ENCODE results near the gene PEF1.
"Not testable (repeated sequence)": the region's sequence is repeated elsewhere in the genome, so short reads cannot be mapped to it uniquely, and the experiment has no call there.

Gene PEF1

DNA sequence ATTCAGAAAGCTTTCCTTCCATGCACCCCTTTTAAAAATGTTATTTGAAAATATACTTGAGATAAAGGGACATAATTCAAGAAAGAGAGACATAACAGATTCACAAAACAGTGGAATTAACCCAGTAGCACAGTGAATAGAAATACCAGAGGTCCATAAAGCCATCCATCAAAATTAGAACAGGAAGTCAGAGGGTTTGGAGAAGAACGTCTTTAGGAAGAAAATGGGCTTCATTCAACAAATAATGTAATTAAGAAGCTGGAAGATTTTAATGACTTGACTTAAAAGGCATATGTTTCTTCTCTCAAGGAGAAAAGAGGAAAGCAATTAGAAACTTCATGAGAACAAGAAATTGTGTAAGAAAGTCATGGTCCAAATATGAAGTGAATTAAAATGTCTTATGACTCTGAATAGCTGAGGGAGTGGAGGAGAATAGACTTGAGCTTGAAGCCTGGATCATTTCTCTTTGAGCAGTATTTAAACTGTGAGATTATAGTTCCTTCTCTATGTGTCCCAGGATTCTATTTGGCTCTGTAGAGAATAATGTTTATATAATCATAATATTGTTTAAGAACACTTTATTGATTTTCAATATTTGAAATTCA lies 35.1 kb downstream of the PEF1 start:
- DNase-seq (ENCODE audit: low spot score): no peak

DNA sequence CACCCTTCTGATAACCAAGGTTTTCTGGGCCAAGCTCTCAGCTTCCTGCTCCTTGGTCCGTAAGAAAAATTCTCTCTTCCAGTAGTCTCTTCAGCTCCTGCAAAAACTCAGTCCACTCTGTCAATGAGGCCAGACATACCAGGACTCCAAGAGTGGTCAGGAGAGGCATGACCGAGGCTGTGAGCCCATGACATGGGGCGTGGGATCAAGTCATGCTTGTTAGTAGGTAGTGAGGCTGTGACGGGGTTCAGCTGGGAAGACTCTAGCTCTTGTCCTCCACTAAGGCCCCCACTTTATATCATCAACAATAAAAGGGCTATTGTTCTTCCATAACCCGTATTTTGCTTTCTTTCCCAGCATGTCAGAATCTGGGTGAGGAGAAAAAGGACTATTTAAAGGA lies 37.3 kb downstream of the PEF1 start:
- peak; percentile 44 for DNase-seq (ENCODE audit: low spot score)

DNA sequence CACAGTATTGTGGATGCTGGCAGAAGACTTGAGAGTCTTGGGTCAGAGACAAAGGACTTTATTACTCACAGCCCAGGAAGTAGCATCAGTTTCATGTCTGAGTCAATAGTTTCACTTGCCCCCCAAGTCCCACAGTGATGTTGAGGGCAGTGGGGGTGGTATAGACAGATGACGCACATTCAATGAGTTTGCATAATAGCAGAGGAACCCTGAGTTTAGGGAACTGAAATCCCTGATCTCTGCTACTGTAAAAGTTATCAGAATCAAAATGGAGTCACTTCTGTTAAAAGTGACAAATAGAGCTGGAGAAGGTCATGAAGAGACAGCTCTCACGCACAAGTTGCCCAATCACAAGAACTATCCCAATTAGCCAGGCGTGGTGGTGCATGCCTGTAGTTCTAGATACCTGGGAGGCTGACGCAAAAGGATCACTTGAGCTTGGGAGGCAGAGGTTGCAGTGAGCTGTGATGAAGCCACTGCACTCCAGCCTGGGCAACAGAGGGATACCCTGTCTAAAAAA lies 38.7 kb downstream of the PEF1 start:
- no peak for DNase-seq (ENCODE audit: low spot score)

DNA sequence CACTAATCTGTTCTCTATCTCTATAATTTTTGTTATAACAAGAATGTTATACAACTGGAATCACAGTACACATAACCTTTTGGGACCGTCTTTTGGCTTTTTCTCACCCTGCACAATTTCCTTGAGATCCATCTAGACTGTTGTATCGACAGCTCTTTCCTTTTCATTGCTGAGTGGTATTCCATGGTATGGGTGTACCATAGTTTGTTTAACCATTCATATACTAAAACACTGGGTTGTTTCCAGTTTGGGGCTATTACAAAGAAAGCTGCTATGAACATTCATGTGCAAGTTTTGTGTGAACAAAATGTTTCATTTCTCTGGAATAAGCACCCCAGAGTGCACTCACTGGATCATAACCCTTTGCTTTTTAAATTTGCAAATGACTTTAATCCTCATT lies 42.6 kb downstream of the PEF1 start:
- no peak for DNase-seq (ENCODE audit: low spot score)

DNA sequence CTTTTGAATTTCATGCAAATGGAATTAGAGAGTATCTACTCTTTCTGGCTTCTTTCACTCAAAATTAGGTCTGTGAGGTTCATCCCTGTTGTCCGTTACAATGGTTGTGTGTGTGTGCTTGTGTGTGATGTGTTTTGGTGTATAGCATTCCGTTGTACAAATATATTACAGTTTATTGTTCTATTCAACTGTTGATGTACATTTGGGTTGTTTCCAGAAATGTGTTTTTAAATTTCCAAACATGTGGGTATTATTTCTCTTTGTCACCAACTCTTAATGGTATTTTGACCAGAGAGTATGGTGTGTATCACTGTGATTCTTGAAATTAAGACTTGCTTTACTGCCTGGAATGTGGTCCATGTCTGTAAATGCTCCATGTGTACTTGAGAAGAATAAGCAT lies 44.0 kb downstream of the PEF1 start:
- DNase-seq (ENCODE audit: low spot score): no peak

DNA sequence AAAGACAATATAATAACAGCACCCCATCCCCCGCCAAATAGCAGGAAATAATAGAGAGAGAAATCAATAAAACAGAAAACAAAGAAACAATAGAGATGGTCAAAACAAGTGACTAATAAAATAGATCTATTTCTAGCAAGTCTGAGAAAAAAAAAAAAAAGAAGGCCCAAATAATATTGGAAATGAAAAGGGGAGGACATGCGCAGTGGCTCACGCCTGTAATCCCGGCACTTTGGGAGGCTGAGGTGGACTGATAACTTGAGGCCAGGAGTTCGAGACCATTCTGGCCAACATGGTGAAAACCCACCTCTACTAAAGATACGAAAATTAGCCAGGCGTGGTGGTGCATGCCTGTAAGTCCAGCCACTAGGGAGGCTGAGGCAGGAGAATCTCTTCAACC lies 45.7 kb downstream of the PEF1 start:
- no peak for DNase-seq (ENCODE audit: low spot score)

DNA sequence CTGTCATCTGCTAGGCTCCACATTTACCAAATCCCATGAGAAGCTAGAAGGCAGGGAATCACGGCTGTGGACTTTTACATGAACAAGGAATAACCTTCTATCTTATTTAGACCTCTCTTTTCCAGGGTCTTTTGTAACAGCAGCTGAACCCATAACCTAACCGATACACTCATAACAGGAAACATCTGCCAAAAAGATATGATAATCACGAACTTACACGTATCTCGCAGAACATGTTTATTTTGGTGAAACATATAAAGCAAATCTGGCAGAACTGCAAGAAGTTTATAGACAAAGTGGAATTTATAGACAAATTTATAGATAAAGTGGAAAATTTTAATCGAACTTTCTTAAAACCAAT lies 48.0 kb downstream of the PEF1 start:
- no peak for DNase-seq (ENCODE audit: low spot score)

DNA sequence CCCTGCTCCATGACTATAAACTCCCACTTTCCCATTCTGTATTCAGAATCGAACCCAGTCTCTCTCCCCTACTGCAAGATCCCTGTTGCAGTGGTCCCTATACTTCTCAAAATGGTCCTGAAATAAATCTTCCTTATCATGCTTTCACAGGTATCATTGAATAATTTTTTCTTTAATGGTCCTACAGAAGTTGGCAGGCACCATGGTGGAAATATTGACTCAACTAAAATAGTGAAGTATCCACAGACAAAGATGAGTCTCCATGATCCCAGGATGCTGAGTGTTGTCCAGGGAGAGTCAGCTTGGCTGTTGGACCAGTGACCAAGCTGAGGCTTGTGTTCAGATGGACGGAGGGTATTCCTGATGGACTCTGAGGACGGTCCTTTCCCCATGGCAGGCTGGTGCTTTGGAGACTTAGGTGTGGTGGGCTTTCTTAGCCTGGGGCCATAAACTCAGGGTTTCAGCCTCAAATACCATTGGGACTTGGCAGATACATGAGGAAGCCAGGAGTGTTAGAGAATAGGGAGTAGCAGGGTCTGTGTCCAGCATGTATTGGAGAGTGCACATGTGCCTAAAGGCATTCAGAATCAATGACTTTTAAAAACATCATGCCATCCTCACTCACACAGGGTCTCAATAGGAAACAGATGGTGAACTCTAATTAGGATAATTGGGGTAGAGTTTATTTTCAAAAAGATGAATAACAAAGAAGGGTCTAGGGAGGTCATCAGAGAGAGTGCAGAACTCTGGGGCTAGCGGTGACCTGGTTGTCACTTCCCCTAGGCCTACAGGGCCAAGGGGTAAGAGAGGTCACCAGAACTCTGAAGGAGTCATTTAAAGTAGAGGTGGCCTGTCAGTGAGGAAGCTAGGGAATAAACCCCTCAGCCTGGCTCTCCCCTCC lies 48.6 kb downstream of the PEF1 start:
- no peak for DNase-seq (ENCODE audit: low spot score)

DNA sequence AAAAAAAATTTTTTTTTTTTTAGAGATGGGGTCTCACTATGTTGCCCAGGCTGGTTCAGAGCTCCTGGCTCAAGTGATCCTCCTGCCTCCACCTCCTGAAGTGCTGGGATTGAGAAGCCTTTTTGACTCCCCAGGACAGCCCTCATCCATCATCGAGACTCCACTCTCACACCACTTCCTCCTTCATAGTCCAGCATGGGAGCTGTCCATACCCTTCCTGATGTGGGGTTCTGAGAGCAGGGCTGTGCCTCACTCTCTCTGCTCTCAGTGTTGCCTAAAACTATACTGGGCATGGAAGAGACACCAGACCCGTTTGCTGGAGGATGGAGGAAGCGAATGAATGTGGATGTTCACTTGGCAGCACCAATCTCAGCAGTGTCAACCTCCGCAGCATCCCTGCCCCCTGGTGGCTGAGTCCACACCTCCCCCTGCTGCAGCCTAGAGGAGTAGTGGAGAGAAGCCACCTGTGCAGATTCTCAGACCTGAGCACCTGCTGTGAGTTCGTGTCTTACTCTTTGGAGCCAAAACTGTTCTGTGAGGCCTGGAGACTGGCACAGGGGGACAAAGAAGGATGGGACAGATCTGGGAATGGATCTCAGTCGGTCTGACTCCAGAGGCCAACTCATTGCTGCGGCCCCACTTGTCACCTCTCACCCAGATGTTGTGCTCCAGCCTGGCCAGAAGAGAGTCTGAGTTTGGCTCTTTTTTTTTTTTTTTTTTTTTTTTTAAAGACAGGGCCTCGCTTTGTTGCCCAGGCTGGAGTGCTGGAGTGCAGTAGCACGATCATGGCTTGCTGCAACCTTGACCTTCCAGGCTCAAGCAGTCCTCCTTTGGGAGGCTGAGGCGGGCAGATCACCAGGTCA lies 50.7 kb downstream of the PEF1 start:
- peak; percentile 30 for DNase-seq (ENCODE audit: low spot score)

DNA sequence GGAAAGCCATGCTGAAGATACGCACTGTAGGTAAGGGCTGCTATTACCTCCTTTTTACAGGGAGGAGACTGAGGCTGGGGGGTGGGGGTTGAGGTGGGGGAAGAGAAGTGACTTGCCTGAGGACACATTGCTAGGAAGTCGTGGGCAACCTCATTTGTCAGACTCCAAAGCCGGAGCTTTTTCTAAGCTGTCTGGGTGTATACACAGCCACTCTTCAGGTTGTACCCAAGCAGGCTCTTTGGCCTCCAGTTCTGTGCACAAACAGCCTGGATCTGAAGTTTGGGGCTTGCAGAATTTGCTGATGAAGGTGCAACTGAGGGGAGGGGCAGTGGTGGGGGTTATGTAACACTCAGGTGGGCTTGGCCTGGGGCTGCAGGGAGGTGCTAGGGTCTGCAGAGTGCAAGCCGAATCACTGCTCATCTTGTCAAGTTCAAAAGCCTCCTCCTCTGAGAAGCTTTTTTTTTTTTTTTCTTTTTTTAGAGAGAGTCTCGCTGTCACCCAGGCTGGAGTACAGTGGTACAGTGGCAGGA lies 51.5 kb downstream of the PEF1 start:
- DNase-seq (ENCODE audit: low spot score): no peak

DNA sequence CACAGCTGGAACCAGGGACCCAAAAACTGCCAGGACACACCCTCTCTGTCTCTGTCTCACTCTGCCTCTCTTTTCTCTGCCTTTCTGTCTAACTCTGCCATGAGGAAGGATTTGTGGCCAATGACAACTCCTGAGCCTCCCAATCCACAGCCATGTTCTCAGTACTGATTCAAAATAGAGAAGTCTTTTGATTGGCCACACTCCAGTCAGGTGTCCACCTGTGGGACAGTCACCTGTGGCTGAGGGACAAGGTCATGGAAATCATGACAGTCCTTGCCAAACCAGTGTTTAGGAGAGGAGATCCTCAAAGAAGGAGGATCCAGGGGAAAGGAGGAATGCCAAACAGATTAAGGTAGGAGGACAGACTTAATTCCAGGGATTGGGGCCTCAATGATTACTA lies 52.5 kb downstream of the PEF1 start:
- DNase-seq (ENCODE audit: low spot score): no peak

DNA sequence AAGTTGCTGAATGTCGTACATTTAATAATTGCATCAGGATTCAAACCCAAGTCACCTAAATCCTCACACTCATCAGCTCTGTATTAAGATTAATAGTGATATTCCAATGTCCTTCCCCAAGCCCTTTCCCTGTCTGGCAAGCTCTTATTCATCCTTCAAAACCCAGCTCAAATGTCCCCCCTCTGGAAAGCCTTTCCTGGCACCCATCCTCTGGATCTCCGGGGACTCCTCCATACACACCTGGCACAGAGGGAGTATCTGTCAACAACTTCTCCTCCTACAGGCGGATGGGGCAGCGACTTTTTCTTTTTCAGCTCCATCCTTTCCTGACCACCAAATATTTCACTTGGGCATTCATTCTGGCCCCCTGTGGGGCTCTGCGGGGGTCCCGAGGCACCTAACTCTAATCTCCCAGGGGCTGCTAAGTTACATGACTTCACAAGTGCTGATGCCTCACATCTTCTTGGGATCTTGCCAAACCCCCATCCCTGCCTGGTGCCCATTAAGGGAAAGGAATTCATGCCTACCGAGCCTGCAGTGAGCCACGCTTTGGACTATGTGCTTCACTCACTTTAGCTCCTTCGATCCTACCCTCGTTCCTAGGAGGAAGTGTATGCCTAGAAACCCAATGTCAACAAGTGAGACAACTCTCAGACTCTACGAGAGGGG lies 53.1 kb downstream of the PEF1 start:
- DNase-seq (ENCODE audit: low spot score): no peak

DNA sequence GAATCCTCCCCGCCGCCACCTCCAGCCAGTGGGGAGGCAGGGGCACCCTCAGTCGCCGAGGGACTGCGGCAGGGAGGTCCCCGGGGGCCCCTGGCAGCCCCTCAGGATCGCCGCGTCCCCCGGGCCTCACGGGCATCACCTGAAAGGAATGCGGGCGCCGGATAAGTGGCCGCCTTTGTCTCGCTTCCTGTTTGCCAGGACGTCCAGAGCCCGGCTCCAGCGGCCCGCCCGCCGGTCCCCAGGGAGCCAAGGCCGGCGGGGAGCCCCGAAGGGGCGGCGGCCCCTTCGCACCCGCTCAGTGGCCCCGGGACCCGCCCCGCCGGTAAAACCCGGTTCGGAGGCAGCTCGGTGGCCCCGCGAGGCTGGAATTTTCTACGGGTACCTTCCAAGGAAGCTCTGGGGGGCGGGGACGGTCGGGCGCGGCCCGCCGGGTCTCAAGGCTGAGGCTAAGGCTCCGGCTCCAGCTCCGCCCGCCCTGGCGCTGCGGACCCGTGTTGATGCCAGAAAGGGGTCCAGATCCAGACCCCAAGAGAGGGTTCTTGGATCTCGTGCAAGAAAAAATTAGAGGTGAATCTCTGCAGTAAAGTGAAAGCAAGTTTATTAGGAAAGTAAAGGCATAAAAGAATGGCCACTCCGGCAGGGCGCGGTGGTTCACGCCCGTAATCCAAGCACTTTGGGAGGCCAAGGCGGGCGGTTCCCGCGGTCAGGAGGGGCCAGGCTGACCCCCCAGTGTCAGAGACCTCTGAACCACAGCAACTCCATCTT lies 55.7 kb downstream of the PEF1 start:
- DNase-seq (ENCODE audit: low spot score): no peak

DNA sequence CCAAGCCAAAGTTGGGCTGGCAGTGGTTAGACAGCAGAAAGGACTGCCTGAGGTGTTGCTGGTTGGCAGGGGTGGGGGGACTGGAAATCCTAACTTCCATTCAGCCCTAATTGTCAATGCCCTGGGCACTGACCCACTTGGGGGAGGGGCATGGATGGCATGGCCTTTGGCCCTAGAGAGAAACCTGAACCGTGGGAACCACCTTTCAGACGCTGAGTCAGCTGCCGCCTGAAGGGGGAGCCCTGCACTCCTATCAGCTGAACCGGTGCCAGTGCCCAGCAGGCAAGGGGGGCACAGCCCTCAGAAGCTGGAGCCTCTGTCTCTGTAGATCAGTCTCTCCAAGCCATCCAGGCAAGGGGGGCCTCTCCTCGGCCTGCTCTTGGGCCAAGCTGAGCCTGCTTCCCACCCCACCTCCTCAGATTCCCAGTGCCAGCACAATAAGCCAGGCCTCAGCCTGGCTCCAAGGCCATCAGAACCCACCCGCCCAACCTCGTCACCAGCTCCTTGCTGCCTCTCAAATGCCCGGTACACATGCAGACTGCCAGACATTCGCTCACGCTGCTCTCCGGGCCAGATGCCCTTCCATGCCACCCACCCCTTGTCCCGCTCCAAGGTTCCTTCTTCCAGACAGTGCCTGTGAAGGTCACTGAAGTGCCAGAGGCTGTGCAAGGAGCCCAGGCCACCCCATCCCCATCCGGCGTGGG lies 56.8 kb downstream of the PEF1 start:
- peak; percentile 15 for DNase-seq (ENCODE audit: low spot score)

DNA sequence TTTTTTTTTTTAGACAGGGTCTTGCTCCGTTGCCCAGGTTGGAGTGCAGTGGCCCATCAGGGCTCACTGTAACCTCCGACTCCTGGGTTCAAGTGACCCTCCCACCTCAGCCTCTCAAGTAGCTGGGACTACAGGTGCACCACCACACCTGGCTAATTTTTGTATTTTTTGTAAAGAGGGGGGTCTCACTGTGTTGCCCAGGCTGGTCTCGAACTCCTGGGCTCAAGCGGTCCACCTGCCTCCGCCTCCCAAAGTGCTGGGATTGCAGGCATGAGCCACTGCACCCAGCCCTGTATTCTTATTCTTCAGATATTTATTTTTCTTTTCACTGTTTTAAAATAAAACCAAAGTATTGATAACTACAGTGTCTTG lies 57.4 kb downstream of the PEF1 start:
- DNase-seq (ENCODE audit: low spot score): not testable (repeated sequence)

DNA sequence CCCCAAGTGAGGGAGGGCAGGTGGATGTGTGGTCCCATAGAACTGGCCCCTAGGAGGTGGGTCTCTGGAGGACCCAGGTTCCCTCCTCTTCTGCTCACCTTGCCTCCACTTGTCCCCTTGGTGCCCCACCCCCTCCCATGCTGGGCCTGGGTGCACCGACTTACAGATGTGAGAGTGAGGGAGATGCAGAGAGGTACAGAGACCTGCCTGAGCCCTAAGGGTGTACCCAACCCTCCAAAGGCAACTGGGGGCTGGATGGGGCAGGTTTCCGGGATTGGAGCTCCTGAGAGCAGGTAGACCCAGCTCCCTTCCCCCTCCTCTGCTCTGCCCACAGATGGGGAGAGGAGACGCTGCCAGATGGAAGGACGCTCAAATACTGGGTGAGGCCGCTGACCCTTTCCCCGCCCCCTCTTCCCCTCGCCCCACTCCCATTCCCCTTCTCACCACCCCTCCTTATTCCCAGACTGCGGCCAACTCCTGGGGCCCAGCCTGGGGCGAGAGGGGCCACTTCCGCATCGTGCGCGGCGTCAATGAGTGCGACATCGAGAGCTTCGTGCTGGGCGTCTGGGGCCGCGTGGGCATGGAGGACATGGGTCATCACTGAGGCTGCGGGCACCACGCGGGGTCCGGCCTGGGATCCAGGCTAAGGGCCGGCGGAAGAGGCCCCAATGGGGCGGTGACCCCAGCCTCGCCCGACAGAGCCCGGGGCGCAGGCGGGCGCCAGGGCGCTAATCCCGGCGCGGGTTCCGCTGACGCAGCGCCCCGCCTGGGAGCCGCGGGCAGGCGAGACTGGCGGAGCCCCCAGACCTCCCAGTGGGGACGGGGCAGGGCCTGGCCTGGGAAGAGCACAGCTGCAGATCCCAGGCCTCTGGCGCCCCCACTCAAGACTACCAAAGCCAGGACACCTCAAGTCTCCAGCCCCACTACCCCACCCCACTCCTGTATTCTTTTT lies 58.0 kb downstream of the PEF1 start:
- no peak for DNase-seq (ENCODE audit: low spot score)

DNA sequence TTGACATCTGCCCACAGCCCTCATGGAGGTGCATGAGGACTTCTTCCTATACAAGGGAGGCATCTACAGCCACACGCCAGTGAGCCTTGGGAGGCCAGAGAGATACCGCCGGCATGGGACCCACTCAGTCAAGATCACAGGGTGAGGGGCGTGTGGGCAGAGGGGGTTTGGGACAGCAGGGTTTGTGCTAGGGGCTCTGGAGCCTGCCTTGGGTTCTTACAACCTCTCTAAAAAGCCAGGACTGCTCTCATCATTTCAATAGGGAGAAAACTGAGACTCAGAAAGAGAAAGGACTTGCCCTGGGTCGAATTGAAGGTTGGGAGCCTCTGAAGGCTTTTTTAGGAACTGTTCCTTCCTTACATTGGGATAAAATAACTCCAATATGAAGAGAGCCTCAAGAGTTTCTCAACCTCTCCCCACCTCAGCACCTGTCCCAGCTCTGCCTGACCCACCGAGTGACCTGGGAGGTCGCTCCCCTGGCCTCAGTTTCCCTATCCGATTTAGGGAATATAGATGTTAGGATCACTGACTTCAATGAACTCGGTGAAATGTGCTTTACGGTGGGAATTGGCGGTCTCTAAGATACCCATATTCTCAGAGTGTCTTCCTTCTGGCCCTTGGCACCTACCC lies 58.8 kb downstream of the PEF1 start:
- no peak for DNase-seq (ENCODE audit: low spot score)

DNA sequence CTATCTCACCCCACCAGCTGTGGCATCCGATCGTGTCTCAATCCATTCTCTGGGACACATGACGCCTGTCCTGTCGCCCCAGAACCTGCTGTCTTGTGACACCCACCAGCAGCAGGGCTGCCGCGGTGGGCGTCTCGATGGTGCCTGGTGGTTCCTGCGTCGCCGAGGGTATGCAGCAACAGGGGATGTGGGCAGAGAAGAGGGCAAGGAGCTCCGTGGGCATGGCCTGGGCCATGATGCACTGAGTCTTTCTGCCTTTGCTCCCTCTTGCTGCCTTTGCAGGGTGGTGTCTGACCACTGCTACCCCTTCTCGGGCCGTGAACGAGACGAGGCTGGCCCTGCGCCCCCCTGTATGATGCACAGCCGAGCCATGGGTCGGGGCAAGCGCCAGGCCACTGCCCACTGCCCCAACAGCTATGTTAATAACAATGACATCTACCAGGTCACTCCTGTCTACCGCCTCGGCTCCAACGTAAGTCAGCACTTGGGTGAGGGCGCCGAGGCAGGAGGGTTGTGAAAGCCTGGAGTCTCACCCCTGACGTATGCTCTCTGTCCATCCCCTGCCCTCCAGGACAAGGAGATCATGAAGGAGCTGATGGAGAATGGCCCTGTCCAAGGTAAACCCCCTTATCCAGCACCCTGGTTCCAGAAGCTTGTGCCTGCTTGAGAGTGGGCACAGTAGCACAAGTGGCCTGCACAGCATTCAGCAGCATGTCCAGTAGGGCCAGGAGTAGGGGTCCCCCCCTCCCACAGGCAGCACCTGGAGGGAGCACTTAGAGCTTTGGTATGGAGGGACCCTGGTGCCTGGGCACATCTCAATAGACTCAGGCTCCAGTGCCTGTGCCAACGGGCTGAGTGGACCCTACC lies 59.6 kb downstream of the PEF1 start:
- DNase-seq (ENCODE audit: low spot score): no peak

All from pons (tissue), 1 donor.